H9 (cell line): ENCODE data around the gene METRNL. TPM values are rescaled to one million over a fixed set of nuclear protein-coding genes. Genes with fewer than 3 reads are reported as not detected.

Experiments
- DNase-seq: peaks from one replicate; pipeline ENCODE4 v3.0.0-alpha.2; 2017
- H2AFZ ChIP-seq: one replicate; pipeline ENCODE4 v1.6.1; 2013; ENCODE audit warnings: mild to moderate bottlenecking, low read length, control low read depth, moderate library complexity
- H2AK5ac ChIP-seq: 2 replicates; pipeline ENCODE4 v1.6.1; 2013; ENCODE audit warnings: low read length, control low read depth, mixed read lengths; ENCODE audit not compliant: insufficient read length
- H2BK120ac ChIP-seq: one replicate; pipeline ENCODE4 v1.6.1; 2013; ENCODE audit warnings: low read depth, mild to moderate bottlenecking, low read length, control low read depth, inconsistent platforms; ENCODE audit not compliant: poor library complexity, severe bottlenecking
- H2BK12ac ChIP-seq: 2 replicates; pipeline ENCODE4 v1.6.1; 2013; ENCODE audit warnings: low read length, control low read depth, mixed read lengths, low read depth; ENCODE audit not compliant: insufficient read length
- H2BK15ac ChIP-seq: 2 replicates; pipeline ENCODE4 v1.6.1; 2013; ENCODE audit warnings: low read depth, low read length, control low read depth
- H2BK20ac ChIP-seq: one replicate; pipeline ENCODE4 v1.6.1; 2013; ENCODE audit warnings: low read depth, mild to moderate bottlenecking, low read length, control low read depth, inconsistent platforms; ENCODE audit not compliant: poor library complexity, severe bottlenecking
- H2BK5ac ChIP-seq: 2 replicates; pipeline ENCODE4 v1.6.1; 2013; ENCODE audit warnings: low read length, control low read depth, mixed read lengths; ENCODE audit not compliant: insufficient read length
- H3K14ac ChIP-seq: 2 replicates; pipeline ENCODE4 v1.6.1; 2013; ENCODE audit warnings: low read length, control low read depth; ENCODE audit not compliant: insufficient read depth
- H3K18ac ChIP-seq: 2 replicates; pipeline ENCODE4 v1.6.1; 2013; ENCODE audit warnings: low read depth, mild to moderate bottlenecking, mixed read lengths, low read length, control low read depth; ENCODE audit not compliant: insufficient read length
- H3K23ac ChIP-seq: 2 replicates; pipeline ENCODE4 v1.6.1; 2013; ENCODE audit warnings: low read length, control low read depth, mixed read lengths, low read depth; ENCODE audit not compliant: insufficient read length
- H3K23me2 ChIP-seq: 2 replicates; pipeline ENCODE4 v1.6.1; 2013; ENCODE audit warnings: low read depth, mild to moderate bottlenecking, mixed read lengths, low read length, control low read depth; ENCODE audit not compliant: insufficient read length, poor library complexity, severe bottlenecking
- H3K27ac ChIP-seq: 2 replicates; pipeline ENCODE4 v1.5.1; 2013; ENCODE audit warnings: low read length, control low read depth, mixed read lengths, low read depth; ENCODE audit not compliant: insufficient read length
- H3K27me3 ChIP-seq: 2 replicates; pipeline ENCODE4 v1.6.1; 2013; ENCODE audit warnings: low read length, control low read depth, inconsistent platforms; ENCODE audit not compliant: insufficient read depth
- H3K4ac ChIP-seq: 2 replicates; pipeline ENCODE4 v1.6.1; 2013; ENCODE audit warnings: low read depth, mild to moderate bottlenecking, control low read depth, inconsistent platforms, low read length, moderate library complexity
- H3K4me1 ChIP-seq: 2 replicates; pipeline ENCODE4 v1.6.1; 2013; ENCODE audit warnings: low read length, control low read depth, inconsistent platforms; ENCODE audit not compliant: insufficient read depth
- H3K4me2 ChIP-seq: 2 replicates; pipeline ENCODE4 v1.6.1; 2013; ENCODE audit warnings: low read length, control low read depth, mixed read lengths; ENCODE audit not compliant: insufficient read length, insufficient read depth
- H3K56ac ChIP-seq: 2 replicates; pipeline ENCODE4 v1.6.1; 2013; ENCODE audit warnings: low read depth, mild to moderate bottlenecking, mixed read lengths, low read length, control low read depth; ENCODE audit not compliant: insufficient read length
- H3K79me1 ChIP-seq: 2 replicates; pipeline ENCODE4 v1.6.1; 2013; ENCODE audit warnings: low read depth, mild to moderate bottlenecking, moderate library complexity, low read length, control low read depth, inconsistent platforms; ENCODE audit not compliant: insufficient read depth, poor library complexity, severe bottlenecking
- H3K79me2 ChIP-seq: 2 replicates; pipeline ENCODE4 v1.6.1; 2013; ENCODE audit warnings: low read length, control low read depth, inconsistent platforms; ENCODE audit not compliant: insufficient read depth
- H3K9ac ChIP-seq: 2 replicates; pipeline ENCODE4 v1.6.1; 2013; ENCODE audit warnings: low read length, control low read depth, mixed read lengths; ENCODE audit not compliant: insufficient read length; ENCODE audit errors: extremely low read depth
- H3K9me3 ChIP-seq: one replicate; pipeline ENCODE4 v1.6.1; 2013; ENCODE audit warnings: low read depth, low read length, inconsistent platforms; ENCODE audit not compliant: control insufficient read depth
- H3T11ph ChIP-seq: one replicate; pipeline ENCODE4 v1.6.1; 2013; ENCODE audit warnings: mild to moderate bottlenecking, low read length, control low read depth, inconsistent platforms
- H4K20me1 ChIP-seq: one replicate; pipeline ENCODE4 v1.6.1; 2013; ENCODE audit not compliant: control insufficient read depth, insufficient read length, insufficient read depth
- H4K5ac ChIP-seq: 2 replicates; pipeline ENCODE4 v1.6.1; 2013; ENCODE audit warnings: low read depth, mild to moderate bottlenecking, mixed read lengths, low read length, control low read depth; ENCODE audit not compliant: insufficient read length
- H4K8ac ChIP-seq: replicated peaks from 2 replicates; pipeline ENCODE4 v1.6.1; 2013; ENCODE audit warnings: low read length, control low read depth, mixed read lengths, low read depth; ENCODE audit not compliant: insufficient read length
- H4K91ac ChIP-seq: 2 replicates; pipeline ENCODE4 v1.6.1; 2013; ENCODE audit warnings: low read depth, mild to moderate bottlenecking, moderate library complexity, mixed read lengths, low read length, control low read depth; ENCODE audit not compliant: insufficient read length
- H3K27ac Mint-ChIP-seq, 3 experiments: 2 replicates in 2 of 3; 3 replicates in 1 of 3; pipeline ENCODE4 v1.8.0; 2020 to 2021; ENCODE audit warnings: mixed read lengths in 3 of 3, mild to moderate bottlenecking in 1 of 3, moderate library complexity in 1 of 3
- H3K27me3 Mint-ChIP-seq: 2 replicates; pipeline ENCODE4 v1.8.0; 2021; ENCODE audit warnings: low read depth, mild to moderate bottlenecking, moderate library complexity, mixed read lengths
- H3K36me3 Mint-ChIP-seq, 3 experiments: 2 replicates in 2 of 3; 3 replicates in 1 of 3; pipeline ENCODE4 v1.8.0; 2020 to 2021; ENCODE audit warnings: low read depth in 3 of 3, mixed read lengths in 3 of 3; ENCODE audit not compliant: insufficient read depth in 1 of 3
- H3K4me1 Mint-ChIP-seq, 2 experiments: 2 replicates each; pipeline ENCODE4 v1.8.0; 2020; ENCODE audit warnings: mixed read lengths in 2 of 2
- H3K4me3 Mint-ChIP-seq, 2 experiments: 2 replicates in 1 of 2; 3 replicates in 1 of 2; pipeline ENCODE4 v1.8.0; 2020 to 2021; ENCODE audit warnings: mild to moderate bottlenecking in 2 of 2, mixed read lengths in 2 of 2, moderate library complexity in 1 of 2
- H3K9me3 Mint-ChIP-seq, 2 experiments: 2 replicates in 1 of 2; 3 replicates in 1 of 2; pipeline ENCODE4 v1.8.0; 2020; ENCODE audit warnings: mild to moderate bottlenecking in 2 of 2, mixed read lengths in 2 of 2, moderate library complexity in 1 of 2
- CTCF ChIP-seq: fragments of 200-600 bp; sonication (generic); conservative IDR thresholded peaks from 3 replicates; pipeline ENCODE4 v1.8.0; 2021; ENCODE audit warnings: antibody characterized with exemption, mild to moderate bottlenecking
- WGBS: extraction: QIAGEN DNeasy Blood & Tissue Kit; methylation state at CpG from one replicate; pipeline ENCODE4 v1.1.7; 2013; ENCODE audit warnings: missing lambda C conversion rate, low lambda C conversion rate, mixed read lengths; ENCODE audit not compliant: insufficient read length; ENCODE audit errors: extremely low coverage; 5-methylcytosine and 5-hydroxymethylcytosine counted together
- total RNA-seq: library from RNA; stranded (reverse); gene quantifications from 2 replicates; pipeline ENCODE4 v1.2.1, GENCODE V29; 2021

The METRNL gene
- total RNA-seq, 1 experiment from 2014 or later: 21.4 TPM

GRCh38 chr17:83034525-83034924 lies 44.9 kb upstream of the METRNL start:
- Histone ChIP-seq H2BK20ac (no peak overlapping the region), H3K4ac (no peak overlapping the region), H3K79me2 (no peaks in the 10 kb centered on the region), H3K18ac (no peak overlapping the region), H3K9me3 (peaks cover 3% of the 10 kb centered on the region), H4K20me1 (no peaks in the 10 kb centered on the region), H2BK120ac (no peak overlapping the region), H2AFZ (no peak overlapping the region), H2BK12ac (no peak overlapping the region), H3K56ac (no peak overlapping the region), H3K9ac (no peak overlapping the region), H3K4me2 (no peak overlapping the region), H4K8ac (no peak overlapping the region), H3K79me1 (no peaks in the 10 kb centered on the region), H3K4me1 (no peaks in the 10 kb centered on the region), H4K91ac (no peak overlapping the region), H3K14ac (no peak overlapping the region), H2BK5ac (no peak overlapping the region), H2AK5ac (no peak overlapping the region), H3K23ac (no peak overlapping the region), H2BK15ac (no peak overlapping the region), H3K27ac (no peak overlapping the region), H4K5ac (no peak overlapping the region), H3K23me2 (no peaks in the 10 kb centered on the region), H3K27me3 (no peaks in the 10 kb centered on the region), H3T11ph (no peak overlapping the region)
- TF ChIP-seq CTCF: no peak
- no peak overlapping the region for H3K4me3 Mint-ChIP-seq
- H3K9me3 Mint-ChIP-seq: peaks cover 6 to 7% of the 10 kb centered on the region in 2 experiments; a peak in 3 of 5 replicates
- no peaks in the 10 kb centered on the region; the same call in 1 of the 2 replicates for H3K27me3 Mint-ChIP-seq
- no peak for DNase-seq
- no CpG with 5 or more reads among the region's 14 CpGs for WGBS
- H3K27ac Mint-ChIP-seq: no peak overlapping the region
- H3K36me3 Mint-ChIP-seq: peaks cover 23 to 50% (median 40%) of the 10 kb centered on the region in 3 experiments
- peaks cover 6 to 7% of the 10 kb centered on the region in 2 experiments for H3K4me1 Mint-ChIP-seq
